Stomach (tissue), 19 donors: ENCODE results near the gene LMBR1L. TPM values are rescaled to one million over a fixed set of nuclear protein-coding genes. Genes with fewer than 3 reads are reported as not detected.

Experiments
- DNase-seq, 2 donors: peaks; one replicate each; pipeline versions ENCODE4 v3.0.0 to v3.0.0-alpha.2; 2013 to 2019
- H3K27ac ChIP-seq, 5 donors: fragments of 200-600 bp in 4 of 5; sonication (generic) in 4 of 5; one replicate each; pipeline ENCODE4 v1.5.1; 2013 to 2019; ENCODE audit warnings: mild to moderate bottlenecking in 1 of 5, moderate library complexity in 1 of 5
- H3K27me3 ChIP-seq, 3 donors: fragments of 200-600 bp; sonication (generic); one replicate each; pipeline ENCODE4 v1.5.1; 2017 to 2019; ENCODE audit warnings: mixed run types in 1 of 3
- H3K36me3 ChIP-seq, 4 donors: fragments of 200-600 bp; sonication (generic); 1 replicate in 3 of 4; 2 replicates in 1 of 4; pipeline ENCODE4 v1.5.1; 2016 to 2019
- H3K4me1 ChIP-seq, 4 donors: fragments of 200-600 bp; sonication (generic); one replicate each; pipeline ENCODE4 v1.5.1; 2016 to 2019
- H3K4me3 ChIP-seq, 4 donors: fragments of 200-600 bp; sonication (generic) in 3 of 4; one replicate each; pipeline ENCODE4 v1.5.1; 2016 to 2019; ENCODE audit warnings: mild to moderate bottlenecking in 1 of 4
- H3K9me3 ChIP-seq, 4 donors: fragments of 200-600 bp; sonication (generic); one replicate each; pipeline ENCODE4 v1.5.1; 2016 to 2019
- CTCF ChIP-seq, 7 experiments: fragments of 450-650 bp in 4 of 7; fragments of 200-600 bp in 3 of 7; sonication (generic) in 3 of 7; IDR thresholded peaks; one replicate each; pipeline ENCODE4 v1.5.1; 2016 to 2019; ENCODE audit warnings: antibody characterized with exemption in 7 of 7, control low read depth in 2 of 7, mild to moderate bottlenecking in 1 of 7
- EP300 ChIP-seq: sonication (generic); formaldehyde crosslinking; IDR thresholded peaks from one replicate; pipeline ENCODE4 v1.6.1; 2017; ENCODE audit warnings: antibody characterized with exemption
- POLR2A ChIP-seq, 4 donors: fragments of 450-650 bp; IDR thresholded peaks; one replicate each; pipeline ENCODE4 v1.6.1; 2016; ENCODE audit warnings: antibody characterized with exemption in 4 of 4, control low read depth in 2 of 4, mild to moderate bottlenecking in 1 of 4, moderate library complexity in 1 of 4
- POLR2AphosphoS5 ChIP-seq, 3 donors: sonication (generic); formaldehyde crosslinking; IDR thresholded peaks; one replicate each; pipeline ENCODE4 v1.6.1; 2016; ENCODE audit warnings: antibody characterized with exemption in 3 of 3
- WGBS, 5 donors: extraction: QIAGEN DNeasy Blood & Tissue Kit in 3 of 5; methylation state at CpG; one replicate each; pipeline versions ENCODE4 v1.1.5 to v1.1.7; 2013 to 2018; 5-methylcytosine and 5-hydroxymethylcytosine counted together
- intact Hi-C: fragments of 100-400 bp; cut with DNase I; formaldehyde crosslinking; loops from one replicate; pipeline ENCODE4 v1.15.1; 2023; ENCODE audit warnings: low total_unique reads
- long read RNA-seq, 10 donors: transcript quantifications; one replicate each; lab custom pipeline, GENCODE V29; 2026
- polyA plus RNA-seq, 3 donors: library from polyadenylated mRNA; stranded (reverse); fragments of 200-250 nt; gene quantifications; one replicate each; pipeline ENCODE4 v1.2.3, GENCODE V29; 2013
- total RNA-seq, 5 donors: library from RNA; depleted of rRNA; stranded (reverse); fragments of >200 nt; gene quantifications; one replicate each; pipeline versions ENCODE4 v1.1.0 to v1.2.3, GENCODE V29; 2014 to 2016
- donor health status: healthy with polysubstance abuse.
- donor health status: Bipolar disorder and iron deficiency.
- donor health status: healthy.

Gene LMBR1L
- total RNA-seq: 10 to 100 TPM; 11.2 to 61.4 (median 54.9) TPM
- 10 to 100 TPM in 1 of 3 donors, 1 to 10 TPM in 2; 6.8 to 40.4 (median 7.8) TPM for polyA plus RNA-seq
- long read RNA-seq, donor 1, partial matches to known transcripts: 0 of 3 reads
- long read RNA-seq, donor 1, other reads (novel, unspliced or antisense): 0 of 3 reads
- long read RNA-seq, donor 2, partial matches to known transcripts: 8 of 11 reads
- long read RNA-seq, donor 2, other reads (novel, unspliced or antisense): 0 of 11 reads
- long read RNA-seq, donor 3, partial matches to known transcripts: 0 of 4 reads
- long read RNA-seq, donor 3, other reads (novel, unspliced or antisense): 0 of 4 reads
- long read RNA-seq, donor 4: 0 reads
- long read RNA-seq, donor 5, partial matches to known transcripts: 0 of 4 reads
- long read RNA-seq, donor 5, other reads (novel, unspliced or antisense): 0 of 4 reads
- long read RNA-seq, donor 6, transcript LMBR1L-201 (17 exons, 2,934 nt): major isoform, 5 of 20 reads
- long read RNA-seq, donor 6, partial matches to known transcripts: 10 of 20 reads
- long read RNA-seq, donor 6, other reads (novel, unspliced or antisense): 0 of 20 reads
- long read RNA-seq, donor 7, partial matches to known transcripts: 0 of 3 reads
- long read RNA-seq, donor 7, other reads (novel, unspliced or antisense): 0 of 3 reads
- long read RNA-seq, donor 8, partial matches to known transcripts: 0 of 3 reads
- long read RNA-seq, donor 8, other reads (novel, unspliced or antisense): 0 of 3 reads
- long read RNA-seq, donor 9, partial matches to known transcripts: 0 of 2 reads
- long read RNA-seq, donor 9, other reads (novel, unspliced or antisense): 0 of 2 reads
- long read RNA-seq, donor 10, partial matches to known transcripts: 0 of 3 reads
- long read RNA-seq, donor 10, other reads (novel, unspliced or antisense): 0 of 3 reads

- Histone ChIP-seq H3K9me3 (no peaks in the 10 kb centered on the region), H3K27ac (peak within 1 kb of the TSS; percentile 90 to 96 (median 94)), H3K36me3 (peaks cover 4 to 17% (median 14%) of the 10 kb centered on the region in 4 donors), H3K4me1 (peaks cover 28 to 53% (median 44%) of the 10 kb centered on the region in 4 donors), H3K27me3 (no peaks in the 10 kb centered on the region), H3K4me3 (peak within 1 kb of the TSS; percentile 78 to 89 (median 86))
- TF ChIP-seq POLR2A (IDR thresholded peaks at IDR 0.05): peak in 2 of 4 donors; percentile 39 to 42
- no peak for TF ChIP-seq EP300
- TF ChIP-seq POLR2AphosphoS5 (IDR thresholded peaks at IDR 0.05): peak; percentile 78 to 93 (median 91)
- peak in 5 of 7 experiments; percentile 15 to 58 (median 43) for TF ChIP-seq CTCF (IDR thresholded peaks at IDR 0.05)
- peak; percentile 97 to 99 for DNase-seq
- WGBS, 5 donors: 0 to 1% (median 0%) methylated on average over 31 to 43 of the region's 43 CpGs
- intact Hi-C loops: no loop called here
These were observed at the start of gene LMBR1L for GRCh38 chr12:49110464-49111155. Gene LMBR1L (minus strand): TSS chr12:49110847. CDS start chr12:49110555, 292 bp downstream.

DNA sequence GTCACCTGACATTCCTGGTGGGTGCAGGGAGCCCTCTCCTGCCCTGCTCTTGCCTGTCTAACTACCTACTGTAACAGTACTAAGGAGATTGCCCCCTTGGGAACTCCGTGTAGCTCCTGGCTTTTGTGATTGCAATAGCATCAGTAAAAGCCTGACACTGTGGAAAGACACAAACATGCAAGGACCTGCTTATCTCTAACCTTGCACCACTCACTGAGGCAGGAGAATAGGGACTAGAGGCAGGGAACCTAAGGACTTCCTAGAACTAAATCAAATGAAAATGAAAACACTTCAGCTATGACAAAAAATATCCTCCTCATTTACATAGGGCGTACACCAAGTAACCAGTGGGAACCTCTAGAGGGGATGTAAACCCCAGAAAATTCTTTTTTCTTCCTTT is 49.8 kb upstream of the LMBR1L start:
- DNase-seq: no peak
- WGBS, 5 donors: 51 to 79% (median 63%) methylated on average over 2 of the region's 2 CpGs
- H3K4me3 ChIP-seq: no peak overlapping the region
- no peaks in the 10 kb centered on the region for H3K27me3 ChIP-seq
- TF ChIP-seq POLR2AphosphoS5 (IDR thresholded peaks at IDR 0.05) (no peak), POLR2A (IDR thresholded peaks at IDR 0.05) (no peak), EP300 (no peak)
- H3K9me3 ChIP-seq: no peaks in the 10 kb centered on the region
- H3K36me3 ChIP-seq: no peaks in the 10 kb centered on the region
- intact Hi-C loops: no loop called here
- H3K27ac ChIP-seq: no peak overlapping the region
- no peaks in the 10 kb centered on the region for H3K4me1 ChIP-seq

- no peak for DNase-seq
- TF ChIP-seq CTCF (IDR thresholded peaks at IDR 0.05): no peak
- TF ChIP-seq EP300: no peak
- TF ChIP-seq POLR2AphosphoS5 (IDR thresholded peaks at IDR 0.05): no peak
- no peak for TF ChIP-seq POLR2A (IDR thresholded peaks at IDR 0.05)
- H3K27me3 ChIP-seq: no peaks in the 10 kb centered on the region
- no peaks in the 10 kb centered on the region for H3K4me1 ChIP-seq
- no peak overlapping the region for H3K27ac ChIP-seq
- WGBS, 5 donors: 67 to 91% (median 79%) methylated on average over 3 of the region's 3 CpGs
- H3K9me3 ChIP-seq: no peaks in the 10 kb centered on the region
- H3K4me3 ChIP-seq: no peak overlapping the region
- no peaks in the 10 kb centered on the region for H3K36me3 ChIP-seq
- intact Hi-C loops: no loop called here
These were observed 43.6 kb upstream of the LMBR1L start for GRCh38 chr12:49154221-49154620.

GRCh38 chr12:49147384-49147783 is 36.7 kb upstream of the LMBR1L start:
- Histone ChIP-seq H3K27ac (no peak overlapping the region), H3K9me3 (no peaks in the 10 kb centered on the region), H3K36me3 (no peaks in the 10 kb centered on the region), H3K4me3 (no peak overlapping the region), H3K4me1 (no peaks in the 10 kb centered on the region), H3K27me3 (no peaks in the 10 kb centered on the region)
- TF ChIP-seq EP300 (no peak), CTCF (IDR thresholded peaks at IDR 0.05) (no peak), POLR2AphosphoS5 (IDR thresholded peaks at IDR 0.05) (no peak), POLR2A (IDR thresholded peaks at IDR 0.05) (no peak)
- no peak for DNase-seq
- 93 to 100% (median 96%) methylated on average over 2 of the region's 2 CpGs for WGBS, 5 donors
- intact Hi-C loops: no loop called here
